ENCODE results near the gene TRAPPC2.

- TF ChIP-seq, protein P1, sequence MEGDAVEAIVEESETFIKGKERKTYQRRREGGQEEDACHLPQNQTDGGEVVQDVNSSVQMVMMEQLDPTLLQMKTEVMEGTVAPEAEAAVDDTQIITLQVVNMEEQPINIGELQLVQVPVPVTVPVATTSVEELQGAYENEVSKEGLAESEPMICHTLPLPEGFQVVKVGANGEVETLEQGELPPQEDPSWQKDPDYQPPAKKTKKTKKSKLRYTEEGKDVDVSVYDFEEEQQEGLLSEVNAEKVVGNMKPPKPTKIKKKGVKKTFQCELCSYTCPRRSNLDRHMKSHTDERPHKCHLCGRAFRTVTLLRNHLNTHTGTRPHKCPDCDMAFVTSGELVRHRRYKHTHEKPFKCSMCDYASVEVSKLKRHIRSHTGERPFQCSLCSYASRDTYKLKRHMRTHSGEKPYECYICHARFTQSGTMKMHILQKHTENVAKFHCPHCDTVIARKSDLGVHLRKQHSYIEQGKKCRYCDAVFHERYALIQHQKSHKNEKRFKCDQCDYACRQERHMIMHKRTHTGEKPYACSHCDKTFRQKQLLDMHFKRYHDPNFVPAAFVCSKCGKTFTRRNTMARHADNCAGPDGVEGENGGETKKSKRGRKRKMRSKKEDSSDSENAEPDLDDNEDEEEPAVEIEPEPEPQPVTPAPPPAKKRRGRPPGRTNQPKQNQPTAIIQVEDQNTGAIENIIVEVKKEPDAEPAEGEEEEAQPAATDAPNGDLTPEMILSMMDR (conservative IDR thresholded peaks at IDR 0.05; ENCODE audit: low read length): no peak
- no peak for TF ChIP-seq EZH2phosphoT487 (IDR thresholded peaks at IDR 0.05; ENCODE audit: borderline replicate concordance)
Measured at GRCh38 chrX:13697976-13698375, 36.4 kb downstream of the TRAPPC2 start.
